ENCODE results near the gene NANOGP8. TPM values are rescaled to one million over a fixed set of nuclear protein-coding genes. Genes with fewer than 3 reads are reported as not detected.

The NANOGP8 gene
- not detected in 2 replicates for total RNA-seq

GRCh38 chr15:35085176-35085919 is at the start of gene NANOGP8:
Gene NANOGP8, minus strand, starts transcription at chr15:35085295. Its CDS starts 185 bp downstream, at chr15:35085110.

Other genes with a start within 250 kb of the NANOGP8 start
- gene AQR, start 115.6 kb downstream of the NANOGP8 start, total RNA-seq, result 21.2 and 25.6 TPM in 2 replicates
- 23.2 and 33.4 TPM in 2 replicates for gene ZNF770, start 97.0 kb downstream of the NANOGP8 start, total RNA-seq